Measurements from ENCODE around the gene KLF6. TPM values are rescaled to one million over a fixed set of nuclear protein-coding genes. Genes with fewer than 3 reads are reported as not detected.

The KLF6 gene
- total RNA-seq, 2 experiments from 2014 or later: 19.2 to 43.0 TPM

- H3K27ac ChIP-seq (ENCODE audit: low read depth, low read length, poor library complexity, severe bottlenecking): no peak overlapping the region
- no peaks in the 10 kb centered on the region for H3K79me2 ChIP-seq (ENCODE audit: insufficient read depth, low read depth, low read length)
- no peak overlapping the region for H3K4me2 ChIP-seq (ENCODE audit: low read length)
- intact Hi-C loops (cut with micrococcal nuclease; ENCODE audit: unreplicated experiment): no loop called here
- H3K4me3 ChIP-seq (ENCODE audit: low read depth, low read length, poor library complexity, severe bottlenecking): no peak overlapping the region
- ChIA-PET POLR2A (interaction anchor here (1.0 to 1.4 kb wide), 2 partner anchors 8 to 12 kb away, joined by 4 to 7 read pairs; no protein-coding TSS in a partner anchor), CTCF (ENCODE audit: unreplicated experiment) (no interaction called here)
- H4K20me1 ChIP-seq (ENCODE audit: insufficient read depth, low read length): no peaks in the 10 kb centered on the region
- TF ChIP-seq EZH2phosphoT487 (IDR thresholded peaks at IDR 0.05; ENCODE audit: borderline replicate concordance, low read depth, low read length) (no peak), CTCF (conservative IDR thresholded peaks at IDR 0.05; ENCODE audit: low read length) (no peak)
- no peaks in the 10 kb centered on the region for H3K9me2 ChIP-seq (ENCODE audit: insufficient read depth, low read length)
- no TSS peak for BruUV-seq (replicated peaks)
- no peak for DNase-seq (ENCODE audit: low spot score)
- H3K4me1 ChIP-seq (ENCODE audit: insufficient read depth, low read length, poor library complexity, severe bottlenecking): no peaks in the 10 kb centered on the region
- no peaks in the 10 kb centered on the region for H3K36me3 ChIP-seq (ENCODE audit: insufficient read depth, low read length)
- no peak overlapping the region for H2AFZ ChIP-seq (ENCODE audit: low read length)
- H3K9me3 ChIP-seq (ENCODE audit: low read length): no peaks in the 10 kb centered on the region
Observed at GRCh38 chr10:3820255-3820654, 35.2 kb upstream of the KLF6 start.

GRCh38 chr10:3816995-3817394 lies 32.0 kb upstream of the KLF6 start:
- Histone ChIP-seq H3K9me3 (ENCODE audit: low read length) (no peaks in the 10 kb centered on the region), H2AFZ (ENCODE audit: low read length) (no peak overlapping the region), H4K20me1 (ENCODE audit: insufficient read depth, low read length) (no peaks in the 10 kb centered on the region), H3K79me2 (ENCODE audit: insufficient read depth, low read depth, low read length) (no peaks in the 10 kb centered on the region), H3K36me3 (ENCODE audit: insufficient read depth, low read length) (no peaks in the 10 kb centered on the region), H3K4me3 (ENCODE audit: low read depth, low read length, poor library complexity, severe bottlenecking) (no peak overlapping the region), H3K4me2 (ENCODE audit: low read length) (no peak overlapping the region), H3K27ac (ENCODE audit: low read depth, low read length, poor library complexity, severe bottlenecking) (no peak overlapping the region), H3K9me2 (ENCODE audit: insufficient read depth, low read length) (no peaks in the 10 kb centered on the region), H3K4me1 (ENCODE audit: insufficient read depth, low read length, poor library complexity, severe bottlenecking) (peaks cover 4% of the 10 kb centered on the region)
- ChIA-PET CTCF (ENCODE audit: unreplicated experiment) (no interaction called here), POLR2A (interaction anchor here (0.6 to 1.1 kb wide), 8 partner anchors 17 to 794 kb away, joined by 3 to 4 read pairs (median 3); partner anchors contain the start of gene KLF6)
- no TSS peak for BruUV-seq (replicated peaks)
- intact Hi-C loops (cut with micrococcal nuclease; ENCODE audit: unreplicated experiment): no loop called here
- no peak for DNase-seq (ENCODE audit: low spot score)
- TF ChIP-seq CTCF (conservative IDR thresholded peaks at IDR 0.05; ENCODE audit: low read length): no peak
- TF ChIP-seq EZH2phosphoT487 (IDR thresholded peaks at IDR 0.05; ENCODE audit: borderline replicate concordance, low read depth, low read length): no peak

GRCh38 chr10:3814838-3815220 lies 29.8 kb upstream of the KLF6 start:
- Histone ChIP-seq H3K36me3 (ENCODE audit: insufficient read depth, low read length) (no peaks in the 10 kb centered on the region), H3K9me3 (ENCODE audit: low read length) (no peaks in the 10 kb centered on the region), H2AFZ (ENCODE audit: low read length) (no peak overlapping the region), H3K4me3 (ENCODE audit: low read depth, low read length, poor library complexity, severe bottlenecking) (no peak overlapping the region), H3K4me1 (ENCODE audit: insufficient read depth, low read length, poor library complexity, severe bottlenecking) (peaks cover 25% of the 10 kb centered on the region), H4K20me1 (ENCODE audit: insufficient read depth, low read length) (no peaks in the 10 kb centered on the region), H3K79me2 (ENCODE audit: insufficient read depth, low read depth, low read length) (no peaks in the 10 kb centered on the region), H3K9me2 (ENCODE audit: insufficient read depth, low read length) (no peaks in the 10 kb centered on the region), H3K4me2 (ENCODE audit: low read length) (no peak overlapping the region), H3K27ac (ENCODE audit: low read depth, low read length, poor library complexity, severe bottlenecking) (no peak overlapping the region)
- TF ChIP-seq EZH2phosphoT487 (IDR thresholded peaks at IDR 0.05; ENCODE audit: borderline replicate concordance, low read depth, low read length): no peak
- TF ChIP-seq CTCF (conservative IDR thresholded peaks at IDR 0.05; ENCODE audit: low read length): no peak
- intact Hi-C loops (cut with micrococcal nuclease; ENCODE audit: unreplicated experiment): no loop called here
- no TSS peak for BruUV-seq (replicated peaks)
- POLR2A ChIA-PET: interaction anchor here (1.3 kb wide), 1 partner anchor 126 kb away, joined by 4 read pairs; no protein-coding TSS in a partner anchor
- DNase-seq (ENCODE audit: low spot score): no peak
- CTCF ChIA-PET (ENCODE audit: unreplicated experiment): no interaction called here
